Right lobe of liver (tissue), 6 donors: ENCODE data around the gene FAM83B. TPM values are rescaled to one million over a fixed set of nuclear protein-coding genes. Genes with fewer than 3 reads are reported as not detected.

Experiments
- ATAC-seq, 4 donors: fragments of 200-7000 bp; cut with Tn5 transposase; one replicate each; pipeline ENCODE4 v1.9.1; 2020; ENCODE audit warnings: mild to moderate bottlenecking in 4 of 4, moderate library complexity in 4 of 4
- DNase-seq, 3 donors: peaks; one replicate each; pipeline ENCODE4 v3.0.0-alpha.2; 2020
- H3K27ac ChIP-seq, 3 donors: fragments of 200-600 bp; one replicate each; pipeline ENCODE4 v1.8.0; 2022
- H3K27me3 ChIP-seq, 2 donors: fragments of 200-600 bp; one replicate each; pipeline ENCODE4 v1.8.0; 2022
- H3K36me3 ChIP-seq, 4 donors: fragments of 200-600 bp; sonication (generic) in 1 of 4; one replicate each; pipeline versions ENCODE4 v1.5.1 to v1.8.0; 2017 to 2022; ENCODE audit warnings: control low read depth in 1 of 4
- H3K4me1 ChIP-seq, 4 donors: fragments of 200-600 bp; sonication (generic) in 1 of 4; one replicate each; pipeline versions ENCODE4 v1.5.1 to v1.8.0; 2017 to 2022; ENCODE audit warnings: control low read depth in 1 of 4
- H3K4me3 ChIP-seq, 3 donors: fragments of 200-600 bp; one replicate each; pipeline ENCODE4 v1.8.0; 2022
- H3K9me3 ChIP-seq, 4 donors: fragments of 200-600 bp; sonication (generic) in 1 of 4; one replicate each; pipeline versions ENCODE4 v1.5.1 to v1.8.0; 2017 to 2022; ENCODE audit warnings: control low read depth in 1 of 4
- POLR2A ChIP-seq: fragments of 450-650 bp; IDR thresholded peaks from one replicate; pipeline ENCODE4 v1.6.1; 2017; ENCODE audit warnings: antibody characterized with exemption, mild to moderate bottlenecking
- WGBS: methylation state at CpG from one replicate; pipeline ENCODE4 v1.1.6; 2018; ENCODE audit warnings: low coverage, low lambda C conversion rate; ENCODE audit not compliant: insufficient coverage; ENCODE audit errors: missing lambda C conversion rate; 5-methylcytosine and 5-hydroxymethylcytosine counted together
- intact Hi-C, 2 donors: fragments of 100-400 bp; cut with DNase I; formaldehyde crosslinking; loops; one replicate each; pipeline versions ENCODE4 v1.11.2 to v1.14.1; 2022
- total RNA-seq, 6 experiments: library from RNA; depleted of rRNA in 2 of 6; stranded (reverse); fragments of >200 nt in 2 of 6; fragmentation: NEBNext Ultra II Directional in 3 of 6; extraction: Animal tissue kit (Norgen Biotek cat#: 25700) in 3 of 6; gene quantifications; one replicate each; pipeline versions ENCODE4 v1.1.0 to v1.2.4, GENCODE V29; 2016 to 2023
- TF ChIP-seq, protein P1 (sequence below), 4 donors: fragments of 200-600 bp in 3 of 4; fragments of 450-650 bp in 1 of 4; IDR thresholded peaks; one replicate each; pipeline versions ENCODE4 v1.5.1 to v1.8.0; 2016 to 2022; ENCODE audit warnings: antibody characterized with exemption in 4 of 4, mild to moderate bottlenecking in 2 of 4
- donor health status: DM: no; HTN: yes; CAD: no.
- donor health status: DM: no; HTN: no; CAD: no.
- donor health status: DM: no; HTN: no; CAD: no.
- donor health status: DM: no; HTN: yes; CAD: no.
- donor health status: DM: no; HTN: yes; CAD: no.

FAM83B gene
- total RNA-seq, 6 experiments from 2014 or later, result 0.07 to 0.55 (median 0.18) TPM

- no peaks in the 10 kb centered on the region for H3K9me3 ChIP-seq
- H3K4me3 ChIP-seq, result no peak overlapping the region
- intact Hi-C loops, result no loop called here
- H3K36me3 ChIP-seq, result no peaks in the 10 kb centered on the region
- H3K27ac ChIP-seq, result no peak overlapping the region
- no peaks in the 10 kb centered on the region for H3K4me1 ChIP-seq
- no peaks in the 10 kb centered on the region for H3K27me3 ChIP-seq
- TF ChIP-seq, protein P1, sequence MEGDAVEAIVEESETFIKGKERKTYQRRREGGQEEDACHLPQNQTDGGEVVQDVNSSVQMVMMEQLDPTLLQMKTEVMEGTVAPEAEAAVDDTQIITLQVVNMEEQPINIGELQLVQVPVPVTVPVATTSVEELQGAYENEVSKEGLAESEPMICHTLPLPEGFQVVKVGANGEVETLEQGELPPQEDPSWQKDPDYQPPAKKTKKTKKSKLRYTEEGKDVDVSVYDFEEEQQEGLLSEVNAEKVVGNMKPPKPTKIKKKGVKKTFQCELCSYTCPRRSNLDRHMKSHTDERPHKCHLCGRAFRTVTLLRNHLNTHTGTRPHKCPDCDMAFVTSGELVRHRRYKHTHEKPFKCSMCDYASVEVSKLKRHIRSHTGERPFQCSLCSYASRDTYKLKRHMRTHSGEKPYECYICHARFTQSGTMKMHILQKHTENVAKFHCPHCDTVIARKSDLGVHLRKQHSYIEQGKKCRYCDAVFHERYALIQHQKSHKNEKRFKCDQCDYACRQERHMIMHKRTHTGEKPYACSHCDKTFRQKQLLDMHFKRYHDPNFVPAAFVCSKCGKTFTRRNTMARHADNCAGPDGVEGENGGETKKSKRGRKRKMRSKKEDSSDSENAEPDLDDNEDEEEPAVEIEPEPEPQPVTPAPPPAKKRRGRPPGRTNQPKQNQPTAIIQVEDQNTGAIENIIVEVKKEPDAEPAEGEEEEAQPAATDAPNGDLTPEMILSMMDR (IDR thresholded peaks at IDR 0.05), result no peak
- DNase-seq, result no peak
- ATAC-seq, result no peak
- WGBS, result 62% methylated on average over 4 of the region's 4 CpGs
These were observed 40.5 kb downstream of the FAM83B start for GRCh38 chr6:54886932-54887584.

DNA sequence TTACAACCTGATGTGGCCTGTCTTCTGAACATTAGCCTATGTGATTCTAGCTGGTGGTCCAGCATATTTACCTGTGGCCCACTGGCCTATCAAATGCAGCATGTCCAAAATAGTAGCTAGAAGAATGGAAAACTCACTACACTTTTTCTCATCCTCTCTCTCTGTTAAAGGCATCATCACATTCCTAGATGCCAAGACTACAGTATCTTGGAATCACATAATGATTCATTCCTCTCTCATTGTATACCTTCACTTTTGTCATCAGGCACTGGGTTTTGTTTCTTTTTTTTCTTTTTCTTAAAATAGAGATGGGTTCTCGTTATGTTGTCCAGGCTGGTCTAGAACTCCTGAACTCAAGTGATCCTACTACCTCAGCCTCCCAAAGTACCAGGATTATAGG, 45.0 kb downstream of the FAM83B start:
- no peak for DNase-seq
- H3K27me3 ChIP-seq, result no peaks in the 10 kb centered on the region
- intact Hi-C loops, result no loop called here
- H3K4me1 ChIP-seq, result no peaks in the 10 kb centered on the region
- no peak for ATAC-seq
- H3K4me3 ChIP-seq, result no peak overlapping the region
- H3K9me3 ChIP-seq, result no peaks in the 10 kb centered on the region
- no peak for TF ChIP-seq POLR2A
- TF ChIP-seq, protein P1 (IDR thresholded peaks at IDR 0.05), result no peak
- H3K36me3 ChIP-seq, result no peaks in the 10 kb centered on the region
- whole genome bisulfite sequencing, result 33% methylated on average over 1 of the region's 1 CpG
- no peak overlapping the region for H3K27ac ChIP-seq

GRCh38 chr6:54892831-54893230, 46.3 kb downstream of the FAM83B start:
- Histone ChIP-seq H3K4me3 (no peak overlapping the region), H3K27me3 (no peaks in the 10 kb centered on the region), H3K27ac (no peak overlapping the region), H3K4me1 (no peaks in the 10 kb centered on the region), H3K9me3 (no peaks in the 10 kb centered on the region), H3K36me3 (no peaks in the 10 kb centered on the region)
- ATAC-seq (no peak), DNase-seq (no peak)
- no peak for TF ChIP-seq POLR2A
- TF ChIP-seq, protein P1 (IDR thresholded peaks at IDR 0.05), result no peak
- intact Hi-C loops, result no loop called here
- 47% methylated on average over 1 of the region's 1 CpG for WGBS

DNA sequence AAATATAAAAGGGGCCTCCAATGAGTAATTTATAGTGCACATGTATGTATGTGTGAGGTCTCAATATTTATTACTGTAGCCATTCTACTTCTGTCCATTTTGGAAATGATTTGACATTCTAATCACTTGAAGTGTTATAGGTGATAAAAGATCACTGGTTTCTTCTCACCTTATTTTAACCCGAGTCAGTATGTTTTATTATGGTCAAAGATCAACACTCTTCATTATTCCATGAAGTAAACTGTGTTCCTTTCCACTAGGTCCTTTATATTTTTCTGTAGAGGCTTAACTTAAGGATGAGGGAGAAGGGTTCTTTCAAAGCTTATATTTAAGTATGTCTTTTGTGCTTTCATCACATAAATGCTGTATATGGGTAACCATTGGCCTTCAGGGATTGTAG, 47.2 kb downstream of the FAM83B start:
- 36% methylated on average over 1 of the region's 1 CpG for WGBS

More for the DNA sequence above, 47.2 kb downstream of the FAM83B start:
- Histone ChIP-seq H3K27me3 (no peaks in the 10 kb centered on the region), H3K4me1 (no peaks in the 10 kb centered on the region), H3K9me3 (no peaks in the 10 kb centered on the region), H3K4me3 (no peak overlapping the region), H3K27ac (no peak overlapping the region), H3K36me3 (no peaks in the 10 kb centered on the region)
- DNase-seq, result no peak
- TF ChIP-seq, protein P1 (IDR thresholded peaks at IDR 0.05), result no peak
- TF ChIP-seq POLR2A, result no peak
- intact Hi-C loops, result no loop called here
- no peak for ATAC-seq
